ENCODE results near the gene DEPP1.

The DEPP1 gene

GRCh38 chr10:44983895-44984278 is 5.3 kb upstream of the DEPP1 start:
- H3K27ac ChIP-seq (ENCODE audit: insufficient read depth in 1 of 2, low read depth in 1 of 2, low read length in 2 of 2, poor library complexity in 1 of 2, severe bottlenecking in 2 of 2): no peak overlapping the region
- no peaks in the 10 kb centered on the region for H3K36me3 ChIP-seq (ENCODE audit: control insufficient read depth in 4 of 4, insufficient read depth in 4 of 4, low read length in 3 of 4)
- POLR2A ChIA-PET: no interaction called here
- peaks cover 0 to 46% (median 38%) of the 10 kb centered on the region in 4 experiments for H3K4me1 ChIP-seq (ENCODE audit: control extremely low read depth in 1 of 4, control insufficient read depth in 4 of 4, insufficient read depth in 4 of 4, low read length in 3 of 4)
- CTCF ChIA-PET: interaction anchor here (1.0 to 1.8 kb wide), 2 partner anchors 12 to 20 kb away, joined by 3 to 4 read pairs; no protein-coding TSS in a partner anchor
- no peak for DNase-seq
- H3K27me3 ChIP-seq (replicated peaks in 2 of 5; ENCODE audit: control insufficient read depth in 4 of 5, insufficient read depth in 5 of 5, low read length in 4 of 5): no peaks in the 10 kb centered on the region
- H3K9me3 ChIP-seq (ENCODE audit: control extremely low read depth in 1 of 5, control insufficient read depth in 4 of 5, insufficient read depth in 2 of 5, low read depth in 1 of 5, low read length in 4 of 5): no peaks in the 10 kb centered on the region
- H3K4me3 ChIP-seq (ENCODE audit: control insufficient read depth in 1 of 7, extremely low read depth in 1 of 7, insufficient read depth in 4 of 7, low read depth in 2 of 7, low read length in 6 of 7): no peak overlapping the region
- WGBS (ENCODE audit: insufficient coverage): 94% methylated on average over 9 of the region's 10 CpGs

DNA sequence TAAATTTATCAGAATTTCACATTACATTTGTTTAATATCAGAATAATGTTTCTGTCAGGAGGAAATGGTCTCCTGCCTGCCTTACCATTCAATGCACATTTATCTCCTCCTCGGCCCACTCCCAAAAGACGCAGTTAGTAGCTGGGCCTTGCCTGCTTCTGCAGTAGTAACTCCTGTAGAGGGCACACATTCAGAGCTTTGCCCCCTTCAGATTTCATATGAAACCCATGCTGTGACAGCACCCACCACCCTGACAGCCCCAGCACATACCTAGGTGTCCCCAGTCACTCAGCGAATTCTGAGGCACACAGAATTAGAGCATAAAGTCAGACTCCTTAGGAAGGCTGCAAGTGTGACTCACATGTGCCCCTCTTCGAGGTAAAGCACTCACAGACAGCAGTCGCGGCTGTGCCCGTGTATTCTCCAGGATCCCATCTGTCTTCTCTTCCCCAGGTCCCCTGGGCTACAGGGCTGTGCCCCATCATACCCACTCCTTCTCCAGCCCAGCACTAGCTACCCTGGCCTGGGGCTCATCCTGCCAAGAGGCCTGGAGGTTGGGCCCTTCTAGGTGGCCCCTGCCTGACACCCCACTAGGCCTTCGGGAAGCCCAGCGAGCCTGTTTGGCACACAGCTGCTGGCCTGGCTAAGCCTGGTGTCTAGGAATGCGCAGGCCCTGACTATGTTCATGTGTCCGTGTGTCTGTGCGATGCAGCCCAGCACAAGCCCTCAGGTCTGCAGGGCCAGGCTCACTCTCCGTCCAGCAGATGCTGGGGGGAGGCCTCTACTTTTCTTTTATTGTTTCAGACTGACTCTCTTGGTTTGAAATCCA is 4.7 kb upstream of the DEPP1 start:
- no peaks in the 10 kb centered on the region for H3K36me3 ChIP-seq (ENCODE audit: control insufficient read depth in 4 of 4, insufficient read depth in 4 of 4, low read length in 3 of 4)

DNA sequence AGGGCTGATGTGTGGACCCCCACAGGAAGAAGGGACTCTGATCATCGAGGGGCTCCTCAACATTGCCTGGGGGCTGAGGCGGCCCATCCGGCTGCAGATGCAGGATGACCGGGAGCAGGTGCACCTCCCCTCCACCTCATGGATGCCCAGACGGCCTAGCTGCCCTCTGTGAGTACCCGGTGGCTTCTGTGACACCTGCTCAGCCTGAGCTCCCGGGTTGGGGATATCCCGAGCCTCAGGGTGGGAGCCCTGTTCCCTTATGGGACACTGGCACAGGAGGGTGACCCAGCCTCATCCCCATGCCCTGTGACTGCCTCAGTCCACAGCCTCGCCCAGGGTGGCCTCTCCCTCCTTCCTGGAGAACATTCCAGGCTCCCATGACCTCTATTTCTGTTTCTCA is 3.9 kb upstream of the DEPP1 start:
- H3K27ac ChIP-seq (ENCODE audit: insufficient read depth in 1 of 2, low read depth in 1 of 2, low read length in 2 of 2, poor library complexity in 1 of 2, severe bottlenecking in 2 of 2): no peak overlapping the region
- H3K36me3 ChIP-seq (ENCODE audit: control insufficient read depth in 4 of 4, insufficient read depth in 4 of 4, low read length in 3 of 4): peaks cover 0 to 4% (median 0%) of the 10 kb centered on the region in 4 experiments
- DNase-seq: no peak
- no peaks in the 10 kb centered on the region for H3K9me3 ChIP-seq (ENCODE audit: control extremely low read depth in 1 of 5, control insufficient read depth in 4 of 5, insufficient read depth in 2 of 5, low read depth in 1 of 5, low read length in 4 of 5)
- 89% methylated on average over 9 of the region's 9 CpGs for WGBS (ENCODE audit: insufficient coverage)
- POLR2A ChIA-PET: no interaction called here
- H3K4me3 ChIP-seq (ENCODE audit: control insufficient read depth in 1 of 7, extremely low read depth in 1 of 7, insufficient read depth in 4 of 7, low read depth in 2 of 7, low read length in 6 of 7): no peak overlapping the region
- CTCF ChIA-PET: interaction anchor here (1.7 to 5.3 kb wide), 2 partner anchors 9 to 50 kb away, joined by 5 to 44 read pairs; no protein-coding TSS in a partner anchor
- H3K4me1 ChIP-seq (ENCODE audit: control extremely low read depth in 1 of 4, control insufficient read depth in 4 of 4, insufficient read depth in 4 of 4, low read length in 3 of 4): peaks cover 0 to 59% (median 51%) of the 10 kb centered on the region in 4 experiments
- H3K27me3 ChIP-seq (replicated peaks in 2 of 5; ENCODE audit: control insufficient read depth in 4 of 5, insufficient read depth in 5 of 5, low read length in 4 of 5): no peaks in the 10 kb centered on the region

More for the DNA sequence above, 4.7 kb upstream of the DEPP1 start:
- Histone ChIP-seq H3K27ac (ENCODE audit: insufficient read depth in 1 of 2, low read depth in 1 of 2, low read length in 2 of 2, poor library complexity in 1 of 2, severe bottlenecking in 2 of 2) (no peak overlapping the region), H3K27me3 (replicated peaks in 2 of 5; ENCODE audit: control insufficient read depth in 4 of 5, insufficient read depth in 5 of 5, low read length in 4 of 5) (no peaks in the 10 kb centered on the region), H3K4me3 (ENCODE audit: control insufficient read depth in 1 of 7, extremely low read depth in 1 of 7, insufficient read depth in 4 of 7, low read depth in 2 of 7, low read length in 6 of 7) (no peak overlapping the region), H3K9me3 (ENCODE audit: control extremely low read depth in 1 of 5, control insufficient read depth in 4 of 5, insufficient read depth in 2 of 5, low read depth in 1 of 5, low read length in 4 of 5) (no peaks in the 10 kb centered on the region), H3K4me1 (ENCODE audit: control extremely low read depth in 1 of 4, control insufficient read depth in 4 of 4, insufficient read depth in 4 of 4, low read length in 3 of 4) (peaks cover 0 to 52% (median 44%) of the 10 kb centered on the region in 4 experiments)
- CTCF ChIA-PET: interaction anchor here (1.0 to 5.3 kb wide), 4 partner anchors 8 to 51 kb away, joined by 3 to 44 read pairs (median 4); no protein-coding TSS in a partner anchor
- 98% methylated on average over 11 of the region's 13 CpGs for WGBS (ENCODE audit: insufficient coverage)
- POLR2A ChIA-PET: no interaction called here
- no peak for DNase-seq

DNA sequence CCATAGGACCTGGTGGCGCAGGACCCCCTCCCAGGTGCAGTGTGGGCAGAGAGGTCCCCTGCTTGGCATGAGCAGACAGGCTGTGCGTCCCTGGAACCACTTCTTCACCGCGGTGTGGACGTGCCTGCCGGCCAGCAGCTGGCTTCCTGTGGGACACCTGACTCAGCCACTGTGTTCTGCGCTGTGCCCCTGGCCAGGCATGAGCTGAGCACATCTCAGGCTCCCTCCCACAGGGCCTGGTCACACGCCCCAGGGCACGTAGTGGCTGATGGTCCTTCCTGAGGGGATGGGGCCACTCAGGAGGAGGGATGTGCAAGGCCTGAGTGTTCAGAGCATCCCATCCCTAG is 3.5 kb upstream of the DEPP1 start:
- Histone ChIP-seq H3K4me1 (ENCODE audit: control extremely low read depth in 1 of 4, control insufficient read depth in 4 of 4, insufficient read depth in 4 of 4, low read length in 3 of 4) (peaks cover 0 to 64% (median 55%) of the 10 kb centered on the region in 4 experiments), H3K4me3 (ENCODE audit: control insufficient read depth in 1 of 7, extremely low read depth in 1 of 7, insufficient read depth in 4 of 7, low read depth in 2 of 7, low read length in 6 of 7) (no peak overlapping the region), H3K36me3 (ENCODE audit: control insufficient read depth in 4 of 4, insufficient read depth in 4 of 4, low read length in 3 of 4) (peaks cover 0 to 8% (median 0%) of the 10 kb centered on the region in 4 experiments), H3K27ac (ENCODE audit: insufficient read depth in 1 of 2, low read depth in 1 of 2, low read length in 2 of 2, poor library complexity in 1 of 2, severe bottlenecking in 2 of 2) (no peak overlapping the region), H3K9me3 (ENCODE audit: control extremely low read depth in 1 of 5, control insufficient read depth in 4 of 5, insufficient read depth in 2 of 5, low read depth in 1 of 5, low read length in 4 of 5) (no peaks in the 10 kb centered on the region), H3K27me3 (replicated peaks in 2 of 5; ENCODE audit: control insufficient read depth in 4 of 5, insufficient read depth in 5 of 5, low read length in 4 of 5) (no peaks in the 10 kb centered on the region)
- DNase-seq: no peak
- 87% methylated on average over 4 of the region's 9 CpGs for WGBS (ENCODE audit: insufficient coverage)
- ChIA-PET CTCF (interaction anchor here (1.7 to 5.3 kb wide), 2 partner anchors 10 to 49 kb away, joined by 5 to 44 read pairs; no protein-coding TSS in a partner anchor), POLR2A (no interaction called here)

GRCh38 chr10:44981172-44982113 is 2.8 kb upstream of the DEPP1 start:
- Histone ChIP-seq H3K27ac (ENCODE audit: insufficient read depth in 1 of 2, low read depth in 1 of 2, low read length in 2 of 2, poor library complexity in 1 of 2, severe bottlenecking in 2 of 2) (no peak overlapping the region), H3K36me3 (ENCODE audit: control insufficient read depth in 4 of 4, insufficient read depth in 4 of 4, low read length in 3 of 4) (peaks cover 0 to 14% (median 0%) of the 10 kb centered on the region in 4 experiments), H3K4me3 (ENCODE audit: control insufficient read depth in 1 of 7, extremely low read depth in 1 of 7, insufficient read depth in 4 of 7, low read depth in 2 of 7, low read length in 6 of 7) (no peak overlapping the region), H3K4me1 (ENCODE audit: control extremely low read depth in 1 of 4, control insufficient read depth in 4 of 4, insufficient read depth in 4 of 4, low read length in 3 of 4) (peaks cover 0 to 65% (median 59%) of the 10 kb centered on the region in 4 experiments), H3K27me3 (replicated peaks in 2 of 5; ENCODE audit: control insufficient read depth in 4 of 5, insufficient read depth in 5 of 5, low read length in 4 of 5) (no peaks in the 10 kb centered on the region), H3K9me3 (ENCODE audit: control extremely low read depth in 1 of 5, control insufficient read depth in 4 of 5, insufficient read depth in 2 of 5, low read depth in 1 of 5, low read length in 4 of 5) (no peaks in the 10 kb centered on the region)
- 95% methylated on average over 8 of the region's 11 CpGs for WGBS (ENCODE audit: insufficient coverage)
- peak in 2 of 3 donors; percentile 49 to 60 for DNase-seq
- ChIA-PET CTCF (interaction anchor here (1.0 to 5.3 kb wide), 10 partner anchors 7 to 49 kb away, joined by 3 to 44 read pairs (median 5); no protein-coding TSS in a partner anchor), POLR2A (interaction anchor here (1.4 kb wide), 1 partner anchor 14 kb away, joined by 4 read pairs; no protein-coding TSS in a partner anchor)

- ChIA-PET CTCF (interaction anchor here (0.8 to 5.3 kb wide), 10 partner anchors 8 to 47 kb away, joined by 3 to 44 read pairs (median 4); no protein-coding TSS in a partner anchor), POLR2A (interaction anchor here (1.4 kb wide), 1 partner anchor 15 kb away, joined by 4 read pairs; no protein-coding TSS in a partner anchor)
- Histone ChIP-seq H3K27me3 (replicated peaks in 2 of 5; ENCODE audit: control insufficient read depth in 4 of 5, insufficient read depth in 5 of 5, low read length in 4 of 5) (no peaks in the 10 kb centered on the region), H3K36me3 (ENCODE audit: control insufficient read depth in 4 of 4, insufficient read depth in 4 of 4, low read length in 3 of 4) (peaks cover 0 to 16% (median 0%) of the 10 kb centered on the region in 4 experiments), H3K27ac (ENCODE audit: insufficient read depth in 1 of 2, low read depth in 1 of 2, low read length in 2 of 2, poor library complexity in 1 of 2, severe bottlenecking in 2 of 2) (no peak overlapping the region), H3K4me1 (ENCODE audit: control extremely low read depth in 1 of 4, control insufficient read depth in 4 of 4, insufficient read depth in 4 of 4, low read length in 3 of 4) (peaks cover 0 to 68% (median 63%) of the 10 kb centered on the region in 4 experiments), H3K4me3 (ENCODE audit: control insufficient read depth in 1 of 7, extremely low read depth in 1 of 7, insufficient read depth in 4 of 7, low read depth in 2 of 7, low read length in 6 of 7) (no peak overlapping the region), H3K9me3 (ENCODE audit: control extremely low read depth in 1 of 5, control insufficient read depth in 4 of 5, insufficient read depth in 2 of 5, low read depth in 1 of 5, low read length in 4 of 5) (no peaks in the 10 kb centered on the region)
- 81% methylated on average over 10 of the region's 14 CpGs for WGBS (ENCODE audit: insufficient coverage)
- DNase-seq: no peak
These were observed 1.9 kb upstream of the DEPP1 start for GRCh38 chr10:44980309-44981171.
